K562 (cell line): ENCODE results near the gene SLC35G2. TPM values are rescaled to one million over a fixed set of nuclear protein-coding genes. Genes with fewer than 3 reads are reported as not detected.

Experiments used
- ADNP ChIP-seq: fragments of 200-800 bp; sonication (Bioruptor generic); IDR thresholded peaks from 2 replicates; pipeline ENCODE4 v1.6.1; 2016; ENCODE audit warnings: missing genetic modification characterization, missing compliant biosample characterization
- ATF2 ChIP-seq: sonication (generic); formaldehyde crosslinking; IDR thresholded peaks from 2 replicates; pipeline ENCODE4 v1.8.1; 2022; ENCODE audit warnings: missing genetic modification reagents
- BRF1 ChIP-seq: IDR thresholded peaks from 3 replicates; pipeline ENCODE4 v1.6.1; 2011; ENCODE audit warnings: borderline replicate concordance, mild to moderate bottlenecking; ENCODE audit not compliant: insufficient read length; ENCODE audit errors: extremely low read depth
- CAMTA2 ChIP-seq: fragments of 250-450 bp; sonication (Bioruptor Pico); conservative IDR thresholded peaks from 2 replicates; pipeline ENCODE4 v1.5.1; 2022
- E4F1 ChIP-seq: fragments of 250-450 bp; sonication (Bioruptor Pico); IDR thresholded peaks from 2 replicates; pipeline ENCODE4 v1.5.0; 2021; ENCODE audit warnings: mild to moderate bottlenecking, borderline replicate concordance
- GABPB1 ChIP-seq: sonication (generic); formaldehyde crosslinking; IDR thresholded peaks from 2 replicates; pipeline ENCODE4 v1.8.0; 2022; ENCODE audit warnings: mild to moderate bottlenecking, missing genetic modification reagents
- IRF2 ChIP-seq: sonication (generic); formaldehyde crosslinking; IDR thresholded peaks from 2 replicates; pipeline ENCODE4 v1.8.1; 2022; ENCODE audit warnings: mild to moderate bottlenecking, missing genetic modification reagents
- KLF6 ChIP-seq: fragments of 250-450 bp; sonication (Bioruptor Pico); IDR thresholded peaks from 2 replicates; pipeline ENCODE4 v1.4.0; 2020; ENCODE audit warnings: mild to moderate bottlenecking, moderate library complexity, borderline replicate concordance
- MAZ ChIP-seq, 2 experiments: fragments of 450-650 bp in 1 of 2; sonication (generic) in 1 of 2; formaldehyde crosslinking; IDR thresholded peaks in 1 of 2; conservative IDR thresholded peaks in 1 of 2; 2 replicates each; pipeline versions ENCODE4 v1.4.0 to v1.5.0; 2020; ENCODE audit warnings: mild to moderate bottlenecking in 1 of 2, missing genetic modification reagents in 1 of 2
- PHB2 ChIP-seq: fragments of 450-650 bp; IDR thresholded peaks from 2 replicates; pipeline ENCODE4 v1.6.1; 2017; ENCODE audit warnings: low read depth
- PPARD ChIP-seq: fragments of 250-450 bp; sonication (Bioruptor Pico); IDR thresholded peaks from 2 replicates; pipeline ENCODE4 v1.8.0; 2022; ENCODE audit warnings: inconsistent platforms, mild to moderate bottlenecking, moderate library complexity
- SMARCE1 ChIP-seq: fragments of 450-650 bp; IDR thresholded peaks from 2 replicates; pipeline ENCODE4 v1.7.1; 2016; ENCODE audit warnings: mild to moderate bottlenecking
- SREBF2 ChIP-seq: sonication (generic); formaldehyde crosslinking; IDR thresholded peaks from 2 replicates; pipeline ENCODE4 v1.4.0; 2020; ENCODE audit warnings: mild to moderate bottlenecking, missing genetic modification reagents
- TBL1XR1 ChIP-seq, 2 experiments: IDR thresholded peaks; 2 replicates each; pipeline ENCODE4 v1.6.1; 2012; ENCODE audit warnings: improper control_type of control experiment in 2 of 2, low read length in 2 of 2, mild to moderate bottlenecking in 1 of 2
- WHSC1 ChIP-seq: IDR thresholded peaks from one replicate; pipeline ENCODE4 v1.6.1; 2012; ENCODE audit warnings: low read length, control low read depth, inconsistent platforms
- ZBTB1 ChIP-seq: sonication (generic); formaldehyde crosslinking; IDR thresholded peaks from 2 replicates; pipeline ENCODE4 v1.8.1; 2023; ENCODE audit warnings: missing genetic modification reagents, low read depth, mild to moderate bottlenecking, borderline replicate concordance
- ZC3H4 ChIP-seq: sonication (generic); formaldehyde crosslinking; IDR thresholded peaks from 2 replicates; pipeline ENCODE4 v1.9.0; 2021; ENCODE audit warnings: missing genetic modification reagents, borderline replicate concordance
- ZNF146 ChIP-seq: IDR thresholded peaks from one replicate; pipeline ENCODE4 v1.6.1; 2018; ENCODE audit warnings: missing compliant biosample characterization; ENCODE audit not compliant: unreplicated experiment
- ZNF263 ChIP-seq: sonication (generic); formaldehyde crosslinking; IDR thresholded peaks from 2 replicates; pipeline ENCODE4 v1.8.0; 2022; ENCODE audit warnings: mild to moderate bottlenecking, missing genetic modification reagents, borderline replicate concordance
- ZNF311 ChIP-seq: fragments of 250-450 bp; sonication (Bioruptor Pico); IDR thresholded peaks from 2 replicates; pipeline ENCODE4 v1.4.0; 2020; ENCODE audit warnings: mild to moderate bottlenecking, moderate library complexity
- ZNF398 ChIP-seq: fragments of 250-450 bp; sonication (Bioruptor Pico); IDR thresholded peaks from 2 replicates; pipeline ENCODE4 v1.8.0; 2021; ENCODE audit warnings: moderate library complexity, mild to moderate bottlenecking, inconsistent platforms
- ZNF586 ChIP-seq: fragments of 450-650 bp; formaldehyde crosslinking; conservative IDR thresholded peaks from 2 replicates; pipeline ENCODE4 v1.4.0; 2020; ENCODE audit warnings: mild to moderate bottlenecking, moderate library complexity
- polyA plus RNA-seq, 8 experiments: library from polyadenylated mRNA; depleted of rRNA in 4 of 8; stranded (reverse) in 5 of 8; unstranded in 3 of 8; fragments of >200 nt; fragmentation: Nextera tagmentation in 2 of 8; fragmentation: Illumina TruSeq in 1 of 8; extraction: Ambion mirVana in 2 of 8; extraction: Trizol in 1 of 8; gene quantifications; 2 replicates each; pipeline versions ENCODE4 v1.2.1 to v1.2.3, GENCODE V29; 2011 to 2014; ENCODE audit warnings: inconsistent platforms in 1 of 8, missing spikeins in 1 of 8
- total RNA-seq, 7 experiments: library from RNA; depleted of rRNA in 6 of 7; stranded (reverse); fragments of >200 nt in 6 of 7; fragmentation: Illumina TruSeq in 2 of 7; extraction: Trizol in 2 of 7; gene quantifications; 2 replicates each; pipeline versions ENCODE4 v1.2.1 to v1.2.3, GENCODE V29; 2011 to 2021; ENCODE audit warnings: low replicate concordance in 1 of 7

SLC35G2 gene
- total and polyA plus RNA-seq, 9 of the 15 experiments (the other 6 are each of a cell fraction or from before 2014, with no cell fraction given): 2.6 to 5.9 (median 3.2) TPM

GRCh38 chr3:136899622-136900158 lies 80.8 kb downstream of the SLC35G2 start (continued):
- no peak for TF ChIP-seq ATF2
- no peak for TF ChIP-seq ZC3H4
- TF ChIP-seq ADNP (tag): peak; percentile 57; the same call in 1 of the 2 replicates
- TF ChIP-seq GABPB1: no peak
- TF ChIP-seq TBL1XR1 (IDR thresholded peaks at IDR 0.05; ENCODE audit: low read length in 2 of 2): peak in 1 of 2 experiments; percentile 60; a peak in 2 of 4 replicates
- TF ChIP-seq ZNF586: no peak
- TF ChIP-seq ZNF311: 0 out of 2 replicates have a peak, but pooled peaks have one; percentile 24
- TF ChIP-seq MAZ (CRISPR knock-in tag; conservative IDR thresholded peaks at IDR 0.05 in 1 of 2, IDR thresholded peaks at IDR 0.05 in 1 of 2): no peak
- no peak for TF ChIP-seq ZBTB1 (CRISPR knock-in tag)
- TF ChIP-seq IRF2 (CRISPR knock-in tag): no peak
- TF ChIP-seq E4F1: no peak
- TF ChIP-seq PPARD (CRISPR knock-in tag): no peak
- no peak for TF ChIP-seq BRF1
- no peak for TF ChIP-seq CAMTA2 (CRISPR knock-in tag)
- no peak for TF ChIP-seq ZNF398 (CRISPR knock-in tag)
- TF ChIP-seq SREBF2 (CRISPR knock-in tag): no peak
- no peak for TF ChIP-seq ZNF146 (CRISPR knock-in tag)
- peak; percentile 52; the same call in 1 of the 2 replicates for TF ChIP-seq PHB2
- peak; percentile 88 for TF ChIP-seq SMARCE1
- no peak for TF ChIP-seq WHSC1
- TF ChIP-seq ZNF263 (CRISPR knock-in tag): no peak
- TF ChIP-seq KLF6: no peak
